IMR-90 (cell line): ENCODE measurements around the gene RPL10.
"Not testable (repeated sequence)": the region's sequence is repeated elsewhere in the genome, so short reads cannot be mapped to it uniquely, and the experiment has no call there.

Source experiments
- CTCF ChIP-seq: conservative IDR thresholded peaks from 2 replicates; pipeline ENCODE4 v1.5.1; 2012; ENCODE audit warnings: mild to moderate bottlenecking, low read depth, low read length, improper control_type of control experiment
- FOS ChIP-seq: fragments of 150-350 bp; IDR thresholded peaks from 2 replicates; pipeline ENCODE4 v1.6.1; 2016; ENCODE audit warnings: low read depth, low read length
- NFE2L2 ChIP-seq: fragments of 150-350 bp; IDR thresholded peaks from 2 replicates; pipeline ENCODE4 v1.6.1; 2016; ENCODE audit warnings: low read depth, mild to moderate bottlenecking, low read length
- POLR2A ChIP-seq: IDR thresholded peaks from 2 replicates; pipeline ENCODE4 v1.6.1; 2012; ENCODE audit warnings: mild to moderate bottlenecking, low read depth, low read length

GRCh38 chrX:154388094-154388493 lies 10.1 kb upstream of the RPL10 start:
- TF ChIP-seq CTCF, POLR2A, NFE2L2, FOS: not testable (repeated sequence)
